ENCODE measurements around the gene AFTPH.

AFTPH gene

GRCh38 chr2:64609942-64610281, 85.8 kb downstream of the AFTPH start:
- DNase-seq (ENCODE audit: low read depth in 2 of 2, low spot score in 1 of 2): no peak

GRCh38 chr2:64610316-64610855, 86.3 kb downstream of the AFTPH start:
- DNase-seq (ENCODE audit: low read depth in 2 of 2, low spot score in 1 of 2): no peak

DNA sequence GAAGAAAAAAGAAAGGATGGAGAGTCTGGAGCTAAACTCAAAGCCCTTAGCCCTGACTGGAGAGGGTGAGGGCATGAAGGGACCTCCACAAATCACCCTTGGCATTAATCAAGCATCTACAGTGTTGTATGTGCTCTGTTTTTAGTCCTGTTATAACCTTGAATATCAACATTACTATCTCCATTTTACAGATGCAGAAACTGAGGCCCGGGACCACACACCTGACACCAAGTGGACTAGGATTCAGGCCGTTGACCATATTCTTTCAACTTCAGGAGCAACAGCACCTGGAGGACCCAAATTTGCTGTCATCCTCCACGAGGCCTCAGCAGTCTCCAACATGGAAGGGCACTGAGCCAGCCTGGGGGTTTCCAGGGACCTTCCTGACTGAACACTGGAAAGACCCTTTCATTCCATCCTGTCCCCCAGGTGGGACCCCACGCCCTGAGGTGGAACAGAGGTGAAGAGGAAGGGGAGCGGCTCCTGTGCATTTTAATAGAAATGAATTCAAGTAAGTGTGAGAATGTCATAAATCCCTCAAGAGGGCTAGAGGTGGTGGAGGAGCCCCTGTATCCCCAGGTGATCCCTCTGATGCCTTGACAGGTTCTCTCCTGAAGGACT, 88.6 kb downstream of the AFTPH start:
- DNase-seq (ENCODE audit: low read depth in 2 of 2, low spot score in 1 of 2): no peak

DNA sequence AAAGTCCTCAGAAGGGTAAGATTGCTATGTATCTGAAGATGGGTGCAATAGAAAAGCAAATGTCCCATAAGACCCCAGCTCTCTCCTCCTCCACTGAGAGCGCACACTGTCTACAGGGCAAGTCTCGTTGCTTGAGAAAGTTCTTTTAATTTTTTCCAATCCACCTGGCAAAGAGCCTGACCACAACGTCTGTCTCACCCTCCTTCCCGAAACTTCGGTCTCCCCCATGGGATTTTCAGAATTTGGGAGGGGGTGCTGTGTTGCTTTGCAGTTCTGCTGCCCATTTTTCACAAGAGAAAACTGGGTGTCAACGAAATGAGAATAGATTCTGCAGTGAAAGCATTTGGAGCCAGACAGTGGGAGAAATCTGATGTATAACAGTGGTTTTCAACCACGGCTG, 89.1 kb downstream of the AFTPH start:
- no peak for DNase-seq (ENCODE audit: low read depth in 2 of 2, low spot score in 1 of 2)

GRCh38 chr2:64615192-64615763, 91.2 kb downstream of the AFTPH start:
- no peak for DNase-seq (ENCODE audit: low read depth in 2 of 2, low spot score in 1 of 2)

- DNase-seq (ENCODE audit: low read depth in 2 of 2, low spot score in 1 of 2): no peak
These were observed 91.9 kb downstream of the AFTPH start for GRCh38 chr2:64615844-64616536.

DNA sequence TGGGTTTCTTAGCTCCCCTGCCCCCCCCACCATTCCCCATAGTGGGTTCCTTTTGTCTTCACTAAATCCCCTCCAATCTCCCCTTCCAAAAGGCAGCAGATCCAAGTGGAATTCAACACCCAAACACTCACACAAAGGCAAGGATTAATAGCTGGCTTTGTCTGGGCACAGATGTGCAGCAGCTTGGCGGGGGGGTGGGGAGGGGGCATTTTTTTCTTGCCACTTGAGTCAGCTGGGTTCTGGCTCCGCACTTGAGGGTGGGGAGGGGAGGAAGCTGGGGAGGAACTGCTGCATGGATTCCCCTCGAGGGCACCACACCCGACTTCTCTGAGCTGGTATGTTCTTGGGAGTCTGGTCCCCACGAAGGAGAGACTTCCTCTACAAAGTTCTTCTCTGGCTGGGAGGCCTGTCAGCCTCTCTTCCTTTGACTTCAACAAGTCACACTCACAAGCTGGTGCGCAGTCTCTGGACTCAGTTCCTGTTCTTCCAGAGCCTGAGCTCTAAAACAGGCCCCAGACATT, 93.6 kb downstream of the AFTPH start:
- DNase-seq (ENCODE audit: low read depth in 2 of 2, low spot score in 1 of 2): no peak

GRCh38 chr2:64620661-64621060, 96.5 kb downstream of the AFTPH start:
- no peak for DNase-seq (ENCODE audit: low read depth in 2 of 2, low spot score in 1 of 2)

- DNase-seq (ENCODE audit: low read depth in 2 of 2, low spot score in 1 of 2): no peak
These were observed 98.5 kb downstream of the AFTPH start for GRCh38 chr2:64622443-64623241.

DNA sequence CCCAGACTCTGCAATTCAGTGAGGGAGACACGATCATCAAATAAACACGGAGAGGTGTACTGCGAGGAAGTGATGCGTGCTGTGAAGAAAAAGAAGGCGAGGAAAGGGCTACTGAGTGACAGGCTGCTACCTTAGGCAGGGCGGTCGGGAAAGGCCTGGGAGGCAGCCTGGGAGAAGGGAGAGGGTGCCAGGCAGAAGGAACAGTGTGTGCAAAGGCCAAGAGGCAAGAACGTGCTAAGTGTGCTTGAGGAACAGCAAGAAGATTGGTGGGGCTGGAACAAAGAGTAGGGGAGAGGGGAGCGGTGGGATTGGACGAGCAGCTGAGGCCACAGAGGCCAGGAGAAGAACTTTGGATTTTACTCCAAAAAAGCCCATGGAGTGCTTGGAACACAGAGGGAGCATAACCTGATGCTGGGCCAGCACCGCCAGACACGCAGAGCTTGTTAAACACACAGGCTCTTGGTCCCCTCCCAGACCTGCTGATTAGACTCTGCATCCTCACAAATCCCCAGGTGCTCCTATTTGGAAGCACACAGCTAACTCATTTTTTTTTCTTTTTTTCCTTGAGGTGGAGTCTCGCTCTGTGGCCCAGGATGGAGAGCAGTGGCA, 99.2 kb downstream of the AFTPH start:
- DNase-seq (ENCODE audit: low read depth in 2 of 2, low spot score in 1 of 2): no peak

- no peak for DNase-seq (ENCODE audit: low read depth in 2 of 2, low spot score in 1 of 2)
These were observed 100.0 kb downstream of the AFTPH start for GRCh38 chr2:64624108-64624610.

- no peak for DNase-seq (ENCODE audit: low read depth in 2 of 2, low spot score in 1 of 2)
These were observed 100.7 kb downstream of the AFTPH start for GRCh38 chr2:64624862-64625261.

DNA sequence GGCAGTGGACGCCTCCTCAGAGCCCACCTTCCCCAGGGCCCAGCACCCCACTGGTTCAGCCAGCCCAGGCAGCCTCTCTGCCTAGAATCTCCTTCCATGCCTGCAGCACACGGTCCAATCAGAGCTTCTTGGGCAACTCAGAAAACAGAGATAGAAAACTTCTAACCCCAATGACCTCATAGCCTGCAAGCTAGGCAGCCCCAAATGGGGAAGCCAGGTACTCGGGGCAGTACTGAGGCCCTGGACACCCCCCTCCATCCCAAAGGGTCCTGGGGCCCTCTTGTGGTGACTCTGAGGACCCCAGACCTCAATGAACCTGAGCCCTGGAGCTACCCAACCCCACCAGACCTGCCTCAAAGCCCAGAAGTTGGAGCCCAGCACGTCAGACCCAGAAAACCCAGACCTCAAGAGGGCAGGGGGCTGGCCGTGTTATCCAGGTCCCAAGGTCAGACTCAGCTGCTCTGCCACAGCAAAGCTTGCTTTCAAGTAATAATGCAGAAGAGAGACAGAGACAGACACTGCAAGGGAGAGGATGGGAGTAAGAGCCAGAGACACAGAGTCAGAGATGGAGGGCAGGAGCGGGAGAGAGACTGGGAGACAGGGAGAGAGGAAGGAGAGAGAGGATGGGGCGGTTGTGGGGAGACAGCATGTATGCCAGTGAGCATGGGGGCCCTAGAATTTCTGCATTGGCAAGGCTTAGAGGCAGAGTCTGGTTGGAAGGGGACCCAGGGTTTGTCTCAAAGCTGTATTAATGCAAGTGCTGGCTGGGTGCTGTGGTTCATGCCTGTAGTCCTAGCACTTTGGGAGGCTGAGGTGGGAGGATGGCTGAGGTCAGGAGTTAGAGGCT, 101.4 kb downstream of the AFTPH start:
- DNase-seq (ENCODE audit: low read depth in 2 of 2, low spot score in 1 of 2): no peak

GRCh38 chr2:64626146-64626809, 102.2 kb downstream of the AFTPH start:
- DNase-seq (ENCODE audit: low read depth in 2 of 2, low spot score in 1 of 2): no peak

- DNase-seq (ENCODE audit: low read depth in 2 of 2, low spot score in 1 of 2): no peak
These were observed 103.0 kb downstream of the AFTPH start for GRCh38 chr2:64626963-64627760.

DNA sequence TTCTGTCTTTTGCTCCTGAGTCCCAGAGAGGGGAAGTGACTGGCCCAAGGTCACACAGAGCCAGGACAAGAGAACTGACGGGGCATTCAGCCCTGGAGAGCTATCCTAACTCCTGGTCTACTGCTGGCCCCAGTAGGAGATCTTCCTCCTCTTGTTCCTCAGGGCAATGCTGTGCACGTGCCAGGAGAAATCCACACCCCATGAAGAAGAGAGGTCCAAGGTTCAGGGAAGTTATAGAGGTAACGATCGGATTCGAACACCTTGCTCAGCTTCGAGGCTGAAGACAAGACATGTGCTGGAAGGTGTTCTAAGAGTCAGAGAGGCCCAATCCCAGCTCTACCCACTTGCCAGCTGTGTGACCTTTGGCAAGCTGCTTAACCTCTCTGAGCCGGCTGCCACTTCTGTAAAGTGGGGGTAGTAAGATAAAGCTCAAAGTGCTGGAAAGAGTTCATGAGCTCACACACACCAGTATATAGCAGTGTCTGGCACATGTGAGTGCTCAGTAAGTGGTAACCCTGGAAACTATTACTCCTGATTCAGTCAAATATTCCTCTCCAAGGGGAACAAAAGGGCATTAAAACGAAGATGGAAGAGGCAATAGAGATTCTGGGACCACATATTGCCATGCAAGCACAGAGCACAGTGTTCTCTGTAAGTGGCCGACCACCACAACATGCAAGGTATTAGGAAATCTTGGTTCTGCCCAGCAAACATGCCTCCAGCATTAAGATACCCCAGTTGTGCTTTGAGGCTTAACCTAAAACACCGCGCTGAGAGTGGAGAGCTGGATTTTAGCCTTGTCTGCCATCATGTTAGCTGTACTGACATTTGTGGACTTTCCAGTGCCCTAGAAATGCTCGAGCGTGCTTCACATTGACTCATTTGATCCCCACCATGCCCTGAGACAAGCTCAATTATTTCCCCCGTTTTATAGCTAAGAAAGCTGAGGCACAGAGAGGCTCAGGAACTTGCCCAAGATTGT, 104.0 kb downstream of the AFTPH start:
- DNase-seq (ENCODE audit: low read depth in 2 of 2, low spot score in 1 of 2): no peak

GRCh38 chr2:64629329-64629781, 105.2 kb downstream of the AFTPH start:
- DNase-seq (ENCODE audit: low read depth in 2 of 2, low spot score in 1 of 2): no peak
